ENCODE data around the gene PDE7B.

DNA sequence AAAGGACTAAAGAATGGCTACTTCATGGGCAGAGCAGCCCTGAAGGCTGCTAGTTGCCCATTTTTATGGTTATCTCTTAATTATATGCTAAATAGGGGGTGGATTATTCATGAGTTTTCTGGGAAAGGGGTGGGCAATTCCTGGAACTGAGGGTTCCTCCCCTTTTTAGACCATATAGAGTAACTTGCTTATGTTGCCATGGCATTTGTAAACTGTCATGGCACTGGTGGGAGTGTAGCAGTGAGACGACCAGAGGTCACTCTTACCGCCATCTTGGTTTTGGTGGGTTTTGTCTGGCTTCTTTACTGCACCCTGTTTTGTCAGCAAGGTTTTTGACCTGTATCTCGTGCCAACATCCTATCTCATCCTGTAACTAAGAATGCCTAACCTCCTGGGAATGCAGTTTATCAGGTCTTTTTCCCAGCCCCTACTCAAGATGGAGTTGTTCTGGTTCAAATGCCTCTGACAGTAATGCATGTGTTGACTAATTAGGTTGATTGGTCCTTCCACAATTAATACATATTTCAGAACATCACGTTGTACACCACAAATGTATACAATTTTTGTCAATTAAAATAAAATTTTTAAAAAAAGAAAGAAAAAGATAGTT, 139.5 kb downstream of the PDE7B start:
- no peak for TF ChIP-seq CTCF (IDR thresholded peaks at IDR 0.05; ENCODE audit: low read length)
- no peak for TF ChIP-seq EZH2 (IDR thresholded peaks at IDR 0.05; ENCODE audit: borderline replicate concordance, low read length)

All from OCI-LY1 (cell line).